ENCODE measurements around the gene MYOM3.

Gene MYOM3

GRCh38 chr1:24097663-24098062, 14.3 kb downstream of the MYOM3 start:
- DNase-seq = no peak

GRCh38 chr1:24096739-24097103, 15.2 kb downstream of the MYOM3 start:
- no peak for DNase-seq

- DNase-seq = no peak
Measured at GRCh38 chr1:24096009-24096738, 15.8 kb downstream of the MYOM3 start.

GRCh38 chr1:24095140-24095859, 16.6 kb downstream of the MYOM3 start:
- DNase-seq = no peak

- no peak for DNase-seq
Measured at GRCh38 chr1:24094554-24094953, 17.4 kb downstream of the MYOM3 start.

GRCh38 chr1:24093732-24094131, 18.2 kb downstream of the MYOM3 start:
- no peak for DNase-seq

GRCh38 chr1:24092979-24093378, 19.0 kb downstream of the MYOM3 start:
- DNase-seq = no peak

GRCh38 chr1:24091971-24092482, 19.9 kb downstream of the MYOM3 start:
- no peak for DNase-seq

- DNase-seq = no peak
Measured at GRCh38 chr1:24090736-24091135, 21.2 kb downstream of the MYOM3 start.

GRCh38 chr1:24089743-24090555, 22.0 kb downstream of the MYOM3 start:
- no peak for DNase-seq

GRCh38 chr1:24089027-24089742, 22.8 kb downstream of the MYOM3 start:
- DNase-seq = no peak

GRCh38 chr1:24086466-24086865, 25.5 kb downstream of the MYOM3 start:
- DNase-seq = no peak

- DNase-seq = no peak
Measured at GRCh38 chr1:24085546-24085945, 26.4 kb downstream of the MYOM3 start.

- no peak for DNase-seq
Measured at GRCh38 chr1:24085007-24085406, 26.9 kb downstream of the MYOM3 start.

- no peak for DNase-seq
Measured at GRCh38 chr1:24084050-24084449, 27.9 kb downstream of the MYOM3 start.

- DNase-seq = no peak
Measured at GRCh38 chr1:24082372-24082771, 29.6 kb downstream of the MYOM3 start.

- no peak for DNase-seq
Measured at GRCh38 chr1:24081190-24081589, 30.7 kb downstream of the MYOM3 start.

- DNase-seq = no peak
Measured at GRCh38 chr1:24080131-24080530, 31.8 kb downstream of the MYOM3 start.

- no peak for DNase-seq
Measured at GRCh38 chr1:24077278-24077978, 34.5 kb downstream of the MYOM3 start.

GRCh38 chr1:24075946-24076345, 36.0 kb downstream of the MYOM3 start:
- no peak for DNase-seq

GRCh38 chr1:24075590-24075854, 36.4 kb downstream of the MYOM3 start:
- no peak for DNase-seq

All from amygdala (tissue), 56 donors.